Uterus (tissue), 4 donors: ENCODE measurements around the gene BAG3. TPM values are rescaled to one million over a fixed set of nuclear protein-coding genes. Genes with fewer than 3 reads are reported as not detected.

ENCODE experiments used
- DNase-seq, 2 donors: peaks; one replicate each; pipeline ENCODE4 v3.0.0-alpha.2; 2019 to 2020
- H3K27ac ChIP-seq, 2 donors: fragments of 200-600 bp; sonication (generic); 1 replicate in 1 of 2; 2 replicates in 1 of 2; pipeline ENCODE4 v1.5.1; 2016 to 2018
- H3K27me3 ChIP-seq, 2 donors: fragments of 200-600 bp; sonication (generic); one replicate each; pipeline ENCODE4 v1.5.1; 2018 to 2019; ENCODE audit warnings: control low read depth in 1 of 2
- H3K36me3 ChIP-seq, 2 donors: fragments of 200-600 bp; sonication (generic); one replicate each; pipeline ENCODE4 v1.5.1; 2019; ENCODE audit warnings: control low read depth in 1 of 2
- H3K4me1 ChIP-seq, 2 donors: fragments of 200-600 bp; sonication (generic); one replicate each; pipeline ENCODE4 v1.5.1; 2018 to 2019; ENCODE audit warnings: control low read depth in 1 of 2
- H3K4me3 ChIP-seq, 2 donors: fragments of 200-600 bp; sonication (generic); 1 replicate in 1 of 2; 2 replicates in 1 of 2; pipeline ENCODE4 v1.5.1; 2018 to 2019; ENCODE audit warnings: mild to moderate bottlenecking in 1 of 2
- H3K9me3 ChIP-seq, 2 donors: fragments of 200-600 bp; sonication (generic); one replicate each; pipeline ENCODE4 v1.5.1; 2019; ENCODE audit warnings: control low read depth in 1 of 2
- CTCF ChIP-seq, 4 experiments: fragments of 200-600 bp in 2 of 4; fragments of 450-650 bp in 2 of 4; sonication (generic) in 2 of 4; IDR thresholded peaks; one replicate each; pipeline ENCODE4 v1.5.1; 2016 to 2019; ENCODE audit warnings: antibody characterized with exemption in 4 of 4, mild to moderate bottlenecking in 2 of 4, moderate library complexity in 1 of 4
- POLR2A ChIP-seq, 2 donors: fragments of 450-650 bp; IDR thresholded peaks; one replicate each; pipeline ENCODE4 v1.6.1; 2016; ENCODE audit warnings: antibody characterized with exemption in 2 of 2, mild to moderate bottlenecking in 1 of 2, moderate library complexity in 1 of 2
- intact Hi-C: fragments of 100-400 bp; cut with DNase I; formaldehyde crosslinking; loops from one replicate; pipeline ENCODE4 v1.15.1; 2023; ENCODE audit warnings: low total_unique reads
- total RNA-seq, 4 donors: library from RNA; depleted of rRNA in 3 of 4; stranded (reverse); fragments of >200 nt in 3 of 4; gene quantifications; one replicate each; pipeline versions ENCODE4 v1.1.0 to v1.2.4, GENCODE V29; 2014 to 2023
- donor health status: DM: yes; HTN: yes; CAD: no.

The BAG3 gene
- total RNA-seq, 4 donors from 2014 or later, result 6.6 to 44.1 (median 22.4) TPM

- TF ChIP-seq CTCF (IDR thresholded peaks at IDR 0.05), result no peak
- TF ChIP-seq POLR2A (IDR thresholded peaks at IDR 0.05), result no peak
- Histone ChIP-seq H3K4me1 (no peaks in the 10 kb centered on the region), H3K36me3 (no peaks in the 10 kb centered on the region), H3K9me3 (no peaks in the 10 kb centered on the region), H3K27ac (no peak overlapping the region), H3K27me3 (no peaks in the 10 kb centered on the region), H3K4me3 (no peak overlapping the region)
- DNase-seq, result no peak
- intact Hi-C loops, result loop anchor here (5.0 kb wide), 1 partner anchor 64 kb away; no protein-coding TSS in a partner anchor
These were observed 36.9 kb downstream of the BAG3 start for GRCh38 chr10:119688033-119688508.

- intact Hi-C loops, result loop anchor here (5.0 kb wide), 1 partner anchor 63 kb away; no protein-coding TSS in a partner anchor
- no peaks in the 10 kb centered on the region for H3K27me3 ChIP-seq
- TF ChIP-seq CTCF (IDR thresholded peaks at IDR 0.05) (no peak), POLR2A (IDR thresholded peaks at IDR 0.05) (no peak)
- no peak overlapping the region for H3K27ac ChIP-seq
- no peaks in the 10 kb centered on the region for H3K4me1 ChIP-seq
- DNase-seq, result no peak
- H3K9me3 ChIP-seq, result no peaks in the 10 kb centered on the region
- H3K36me3 ChIP-seq, result no peaks in the 10 kb centered on the region
- no peak overlapping the region for H3K4me3 ChIP-seq
These were observed 37.9 kb downstream of the BAG3 start for GRCh38 chr10:119689016-119689580.

- TF ChIP-seq POLR2A (IDR thresholded peaks at IDR 0.05), result no peak
- TF ChIP-seq CTCF (IDR thresholded peaks at IDR 0.05), result no peak
- Histone ChIP-seq H3K9me3 (no peaks in the 10 kb centered on the region), H3K4me3 (no peak overlapping the region), H3K27ac (no peak overlapping the region), H3K27me3 (no peaks in the 10 kb centered on the region), H3K4me1 (no peaks in the 10 kb centered on the region), H3K36me3 (no peaks in the 10 kb centered on the region)
- intact Hi-C loops, result no loop called here
- no peak for DNase-seq
These were observed 40.5 kb downstream of the BAG3 start for GRCh38 chr10:119691726-119692125.

- no peak for DNase-seq
- TF ChIP-seq CTCF (IDR thresholded peaks at IDR 0.05) (no peak), POLR2A (IDR thresholded peaks at IDR 0.05) (no peak)
- H3K27me3 ChIP-seq, result no peaks in the 10 kb centered on the region
- H3K4me1 ChIP-seq, result no peaks in the 10 kb centered on the region
- H3K4me3 ChIP-seq, result no peak overlapping the region
- H3K27ac ChIP-seq, result no peak overlapping the region
- intact Hi-C loops, result no loop called here
- H3K9me3 ChIP-seq, result no peaks in the 10 kb centered on the region
- H3K36me3 ChIP-seq, result no peaks in the 10 kb centered on the region
These were observed 42.2 kb downstream of the BAG3 start for GRCh38 chr10:119693262-119693957.

DNA sequence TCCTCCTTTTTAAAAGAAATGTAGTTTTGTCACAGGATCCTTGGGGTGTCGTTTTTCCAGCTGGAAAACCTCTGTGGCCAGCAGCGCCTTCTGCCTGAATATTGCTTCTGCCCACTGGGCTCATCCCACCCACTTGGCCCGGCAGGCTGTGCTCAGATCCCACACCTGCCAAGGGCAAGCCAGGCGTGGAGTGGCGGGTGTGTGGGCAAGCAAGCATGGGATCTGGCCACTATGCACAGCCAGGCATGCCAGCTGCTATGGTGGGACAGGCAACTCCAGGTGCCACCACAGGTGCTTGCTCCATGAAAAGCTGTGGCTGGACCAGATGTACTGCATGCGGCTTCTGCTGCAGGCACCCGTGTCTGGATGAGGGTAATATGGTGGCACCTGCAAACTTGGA lies 43.4 kb downstream of the BAG3 start:
- no peak for DNase-seq
- H3K9me3 ChIP-seq, result no peaks in the 10 kb centered on the region
- H3K27me3 ChIP-seq, result no peaks in the 10 kb centered on the region
- H3K27ac ChIP-seq, result no peak overlapping the region
- no peak overlapping the region for H3K4me3 ChIP-seq
- intact Hi-C loops, result no loop called here
- TF ChIP-seq CTCF (IDR thresholded peaks at IDR 0.05) (no peak), POLR2A (IDR thresholded peaks at IDR 0.05) (no peak)
- H3K36me3 ChIP-seq, result no peaks in the 10 kb centered on the region
- H3K4me1 ChIP-seq, result no peaks in the 10 kb centered on the region
